ENCODE measurements around the gene TOE1.
"Not testable (repeated sequence)": the region's sequence is repeated elsewhere in the genome, so short reads cannot be mapped to it uniquely, and the experiment has no call there.

The TOE1 gene

DNA sequence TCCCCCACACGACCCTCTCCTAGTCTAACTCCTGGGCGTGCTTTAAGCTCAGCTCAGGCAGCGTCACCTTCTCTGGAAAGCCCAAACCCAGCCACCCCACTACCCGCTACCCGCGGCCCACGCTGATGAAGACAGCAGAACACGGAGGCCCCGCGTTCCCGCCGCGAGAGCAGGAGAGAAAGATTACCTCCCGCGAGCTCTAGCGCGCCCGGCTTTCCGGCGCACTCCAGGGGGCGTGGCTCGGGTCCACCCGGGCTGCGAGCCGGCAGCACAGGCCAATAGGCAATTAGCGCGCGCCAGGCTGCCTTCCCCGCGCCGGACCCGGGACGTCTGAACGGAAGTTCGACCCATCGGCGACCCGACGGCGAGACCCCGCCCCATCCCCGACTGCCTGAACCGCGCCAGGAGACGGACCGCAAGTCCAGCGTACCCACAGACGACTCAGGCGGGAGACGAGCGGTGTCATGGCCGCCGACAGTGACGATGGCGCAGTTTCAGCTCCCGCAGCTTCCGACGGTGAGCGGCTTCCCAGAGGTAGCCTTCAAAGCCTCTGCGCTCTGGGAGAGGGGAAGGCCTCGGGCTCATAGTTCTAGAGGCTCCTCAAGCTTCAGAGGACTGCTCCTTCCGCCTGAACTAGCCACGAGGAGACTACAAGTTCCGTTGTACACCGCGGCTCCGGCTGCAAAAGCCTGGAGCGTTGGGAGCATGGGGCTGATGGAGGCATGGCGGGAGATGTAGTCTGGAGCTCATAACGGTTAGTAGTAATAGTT lies at the start of gene TOE1, which contains the start of gene MUTYH:
Gene TOE1 (plus strand): TSS at position 382 of the 770 bp plus-strand sequence. CDS start 83 bp downstream, at position 465.
Gene MUTYH (minus strand): TSS at position 652 of the 770 bp plus-strand sequence. CDS start 5,935 bp downstream, outside the sequence.
- DNase-seq (ENCODE audit: low read depth in 2 of 2), result peak; percentile 74 to 77

DNA sequence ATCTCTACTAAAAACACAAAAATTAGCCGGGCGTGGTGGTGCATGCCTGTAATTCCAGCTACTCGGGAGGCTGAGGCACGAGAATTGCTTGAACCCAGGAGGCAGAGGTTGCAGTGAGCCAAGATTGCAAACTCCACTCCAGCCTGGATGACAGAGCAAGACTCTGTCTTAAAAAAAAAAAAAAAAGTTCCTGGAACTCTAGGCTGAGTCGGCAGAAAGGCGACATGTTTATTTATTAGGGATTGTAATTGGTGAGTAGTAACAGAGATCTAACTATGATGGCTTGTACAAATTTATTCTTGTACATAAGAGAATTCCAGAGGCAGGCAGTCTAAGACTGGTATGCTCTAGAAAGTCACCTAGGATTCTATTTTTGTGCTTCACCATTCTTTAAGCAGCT lies 49.0 kb upstream of the TOE1 start:
- not testable (repeated sequence) for DNase-seq (ENCODE audit: low read depth in 2 of 2)

DNA sequence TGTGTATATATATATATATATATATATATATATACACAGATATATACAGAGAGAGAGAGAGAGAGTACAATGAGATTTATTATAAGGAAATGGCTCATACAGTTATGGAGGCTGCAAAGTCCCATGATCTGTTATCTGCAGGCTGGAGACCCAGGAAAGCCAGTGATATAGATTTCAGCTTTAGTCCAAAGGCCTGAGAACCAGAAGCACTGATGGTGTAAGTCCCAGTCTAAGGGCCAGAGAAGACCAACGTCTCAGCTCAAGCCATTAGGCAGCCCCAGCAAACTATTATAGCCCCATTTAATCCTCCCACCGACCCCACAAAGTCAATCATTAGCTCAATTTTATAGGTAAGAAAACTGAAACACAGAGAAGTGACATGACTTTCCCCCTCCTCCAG lies 48.3 kb upstream of the TOE1 start:
- no peak for DNase-seq (ENCODE audit: low read depth in 2 of 2)

DNA sequence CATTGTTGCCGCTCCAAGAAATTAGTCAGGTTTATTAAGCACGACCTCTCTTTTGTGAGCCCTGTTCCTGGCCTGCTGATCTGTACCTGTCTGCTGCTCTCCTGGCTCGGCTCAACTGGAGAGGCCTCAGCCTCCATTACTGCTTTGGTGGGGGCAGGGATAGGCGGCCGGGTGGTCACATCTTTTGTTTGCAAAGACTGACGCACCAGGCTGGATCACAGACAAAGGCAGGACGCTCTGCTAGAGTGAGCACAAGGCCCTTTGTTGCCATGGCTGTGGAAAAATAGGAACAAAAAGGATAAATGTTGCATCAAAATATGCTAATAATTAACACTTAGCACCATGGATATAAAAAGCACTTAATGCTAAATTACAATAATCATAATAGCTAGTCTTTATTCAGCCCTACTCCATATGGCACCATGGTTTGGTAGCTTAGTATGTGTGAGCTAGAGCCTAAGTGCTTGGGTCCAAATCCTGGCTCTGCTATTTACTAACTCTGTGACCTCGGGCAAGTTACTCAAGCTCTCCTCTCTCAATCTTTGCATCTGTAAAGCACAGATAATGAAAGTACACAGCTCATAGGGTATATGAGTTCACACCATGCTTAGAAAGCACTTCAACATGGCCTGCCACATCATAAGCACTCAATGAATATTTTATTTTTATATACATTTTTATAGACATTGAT lies 42.2 kb upstream of the TOE1 start:
- no peak for DNase-seq (ENCODE audit: low read depth in 2 of 2)

DNA sequence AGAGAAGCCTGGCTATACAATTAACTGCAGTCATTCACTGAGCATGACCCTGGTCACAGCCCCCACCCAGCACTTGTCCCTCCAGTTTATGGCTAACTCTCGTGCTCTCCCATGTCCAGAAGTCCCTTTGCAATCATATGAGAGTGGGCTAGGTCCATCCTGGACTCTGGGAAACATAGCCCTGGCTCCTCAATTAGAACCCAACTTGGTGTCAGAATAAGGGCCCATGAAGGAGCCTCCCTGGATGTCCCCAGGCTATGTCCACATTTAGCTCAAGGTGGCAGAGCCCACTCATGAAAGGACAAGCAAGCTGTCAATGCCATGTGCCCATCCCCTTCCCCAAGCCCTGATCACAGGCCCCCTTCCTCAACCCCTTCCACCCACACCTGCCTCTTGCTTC lies 40.7 kb upstream of the TOE1 start:
- no peak for DNase-seq (ENCODE audit: low read depth in 2 of 2)

DNA sequence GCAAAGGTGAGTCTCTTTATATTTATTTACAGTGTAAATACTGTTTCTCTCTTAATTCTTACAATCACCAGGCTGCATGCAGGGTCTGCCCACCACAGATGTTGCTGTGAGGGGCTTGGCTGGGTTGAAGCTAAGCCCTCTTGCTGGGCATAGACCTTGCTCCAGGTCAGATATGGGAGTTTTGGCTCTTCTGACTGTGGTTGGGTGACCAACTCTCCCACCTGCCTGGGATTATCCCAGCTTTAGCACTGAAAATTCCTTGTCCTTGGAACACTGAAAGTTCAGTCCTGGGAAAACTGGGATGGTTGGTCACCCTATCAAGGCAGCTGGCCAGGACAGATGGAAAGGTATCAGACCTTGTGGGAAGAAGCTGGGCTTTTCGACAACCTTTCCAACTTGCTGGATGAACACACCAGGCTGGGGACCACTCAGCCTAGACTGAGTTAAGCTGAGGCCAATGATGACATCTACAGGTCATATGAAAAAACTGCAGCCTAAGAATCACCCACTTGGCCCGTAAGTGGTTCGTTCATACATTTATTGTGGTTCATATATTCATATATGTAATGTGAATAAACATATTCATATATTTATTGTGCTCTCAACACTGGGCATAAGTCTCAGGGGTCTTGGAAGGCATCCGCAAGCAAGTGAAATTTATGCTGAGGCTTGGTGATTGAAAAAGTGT lies 39.8 kb upstream of the TOE1 start:
- peak; percentile 44 to 47 for DNase-seq (ENCODE audit: low read depth in 2 of 2)

DNA sequence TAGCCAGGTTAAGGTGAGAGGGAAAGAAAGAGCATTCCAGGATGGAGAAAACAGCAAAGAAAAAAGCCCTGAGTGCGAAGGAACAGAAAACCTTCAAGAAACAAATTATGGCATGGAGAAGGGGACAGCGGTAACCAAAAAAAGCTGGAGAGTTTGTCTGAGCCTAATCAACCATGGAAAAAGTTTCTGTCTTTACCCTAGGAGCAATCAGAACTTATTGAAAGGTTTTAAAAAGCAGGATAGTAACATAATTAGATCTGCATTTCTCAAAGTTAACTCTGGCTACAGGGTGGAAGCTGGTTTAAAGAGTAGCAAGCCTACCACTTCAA lies 39.3 kb upstream of the TOE1 start:
- DNase-seq (ENCODE audit: low read depth in 2 of 2), result no peak

DNA sequence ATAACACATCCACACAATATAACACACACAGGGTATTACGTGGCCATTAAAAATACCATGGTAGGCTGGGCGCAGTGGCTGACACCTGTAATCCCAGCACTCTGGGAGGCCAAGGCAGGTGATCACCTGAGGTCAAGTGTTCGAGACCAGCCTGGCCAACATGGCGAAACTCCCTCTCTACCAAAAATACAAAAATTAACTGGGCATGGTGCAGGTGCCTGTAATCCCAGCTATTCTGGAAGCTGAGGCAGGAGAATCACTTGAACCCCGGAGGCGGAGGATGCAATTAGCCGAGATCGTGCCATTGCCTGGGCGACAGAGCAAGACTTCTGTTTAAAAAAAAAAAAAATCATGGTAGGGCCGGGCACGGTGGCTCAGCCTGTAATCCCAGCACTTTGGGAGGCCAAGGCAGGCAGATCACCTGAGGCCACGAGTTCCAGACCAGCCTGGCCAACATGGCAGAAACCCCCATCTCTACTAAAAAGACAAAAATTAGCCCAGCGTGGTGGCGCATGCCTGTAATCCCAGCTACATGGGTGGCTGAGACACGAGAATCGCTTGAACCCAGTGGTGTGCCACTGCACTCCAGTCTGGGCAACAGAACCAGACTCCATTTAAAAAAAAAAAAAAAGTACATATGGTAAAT lies 37.3 kb upstream of the TOE1 start:
- no peak for DNase-seq (ENCODE audit: low read depth in 2 of 2)

DNA sequence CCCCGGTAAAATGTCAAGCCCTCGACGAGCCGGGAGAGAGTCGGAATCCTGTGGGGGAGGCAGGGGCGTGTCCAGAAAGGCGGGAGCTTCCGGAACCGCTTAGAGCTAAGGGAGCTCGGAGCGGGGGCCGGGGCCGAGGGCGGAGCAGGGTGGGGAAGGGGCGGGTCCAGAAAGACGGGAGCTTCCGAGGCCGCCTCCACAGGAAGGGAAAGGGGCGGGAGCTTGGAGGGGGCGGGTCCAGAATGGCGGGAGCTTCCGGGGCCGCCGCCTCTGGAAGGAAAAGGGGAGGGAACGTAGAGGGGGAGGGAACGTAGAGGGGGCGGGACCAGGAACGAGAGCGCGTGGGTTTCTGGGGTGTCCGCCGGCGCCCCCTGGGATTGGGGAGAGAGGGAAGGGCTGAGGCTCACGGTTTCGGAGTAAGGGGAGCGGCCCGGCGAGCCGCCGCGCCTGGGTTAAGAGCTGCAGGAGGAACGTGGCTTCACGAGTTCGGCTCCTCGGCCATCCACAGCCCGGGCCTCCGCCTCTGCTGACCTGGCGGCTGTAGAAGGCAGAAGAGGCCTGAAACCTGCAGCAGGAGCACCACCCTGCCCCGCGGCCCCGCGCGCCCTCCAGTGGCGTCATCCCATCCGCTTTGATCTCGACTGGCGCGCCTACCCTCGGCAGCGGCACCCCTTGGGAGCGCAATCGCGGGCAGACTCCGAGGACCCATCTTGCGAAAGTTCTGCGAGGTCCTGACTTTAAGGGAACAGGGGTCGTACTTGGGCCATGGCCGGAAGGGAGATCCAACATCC lies 36.3 kb upstream of the TOE1 start:
- DNase-seq (ENCODE audit: low read depth in 2 of 2), result peak; percentile 95

DNA sequence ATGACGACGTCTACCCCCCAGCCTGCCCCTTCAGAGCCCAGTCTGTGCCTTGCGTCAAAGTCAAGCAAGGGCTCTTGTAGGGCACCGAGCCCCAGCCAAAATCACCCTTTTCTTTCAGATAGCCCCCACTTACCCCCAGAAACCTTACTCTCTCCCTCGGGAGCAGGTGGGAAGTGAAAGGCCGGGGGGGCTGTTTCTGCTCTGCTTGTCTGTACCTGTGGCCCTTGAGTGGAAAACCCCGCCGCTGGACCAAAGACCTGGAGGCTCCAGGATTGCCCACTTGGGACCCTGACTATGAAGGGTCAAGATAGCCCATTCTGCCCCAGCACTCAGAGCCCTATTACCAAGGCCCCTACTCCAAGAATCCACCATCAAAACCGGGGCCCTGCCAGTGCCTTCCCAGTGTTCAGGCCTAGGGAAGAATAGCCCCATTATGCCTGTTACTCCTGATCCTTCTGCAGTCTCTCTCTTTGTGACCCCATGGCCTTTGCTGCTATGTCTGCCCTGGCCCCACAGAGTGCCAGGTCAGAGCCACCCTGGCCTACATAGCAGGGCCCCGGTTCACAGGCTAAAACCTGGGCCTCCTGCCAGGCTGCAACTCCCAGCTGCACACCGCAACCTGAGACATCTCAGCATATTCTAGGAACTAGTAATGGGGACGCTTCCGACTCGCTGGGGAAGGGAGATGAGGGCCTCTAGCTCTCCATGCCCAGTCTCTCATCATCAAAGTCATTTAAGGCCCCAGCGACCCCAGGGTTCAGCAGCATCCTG lies 35.5 kb upstream of the TOE1 start:
- DNase-seq (ENCODE audit: low read depth in 2 of 2), result no peak

DNA sequence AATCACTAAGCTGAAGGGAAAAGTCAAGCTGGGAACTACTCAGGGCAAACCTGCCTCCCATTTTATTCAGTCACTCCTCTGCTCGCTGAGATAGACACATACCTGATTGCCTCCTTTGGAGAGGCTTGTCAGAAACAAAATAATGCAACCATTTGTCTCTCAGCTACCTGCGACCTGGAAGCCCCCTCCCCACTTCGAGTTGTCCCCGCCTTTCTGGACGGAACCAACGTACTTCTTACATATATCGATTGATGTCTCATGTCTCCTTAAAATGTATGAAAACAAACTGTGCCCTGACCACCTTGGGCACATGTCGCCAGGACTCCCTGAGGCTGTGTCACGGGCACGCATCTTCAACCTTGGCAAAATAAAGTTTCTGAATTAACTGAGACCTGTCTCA lies 34.7 kb upstream of the TOE1 start:
- no peak for DNase-seq (ENCODE audit: low read depth in 2 of 2)

DNA sequence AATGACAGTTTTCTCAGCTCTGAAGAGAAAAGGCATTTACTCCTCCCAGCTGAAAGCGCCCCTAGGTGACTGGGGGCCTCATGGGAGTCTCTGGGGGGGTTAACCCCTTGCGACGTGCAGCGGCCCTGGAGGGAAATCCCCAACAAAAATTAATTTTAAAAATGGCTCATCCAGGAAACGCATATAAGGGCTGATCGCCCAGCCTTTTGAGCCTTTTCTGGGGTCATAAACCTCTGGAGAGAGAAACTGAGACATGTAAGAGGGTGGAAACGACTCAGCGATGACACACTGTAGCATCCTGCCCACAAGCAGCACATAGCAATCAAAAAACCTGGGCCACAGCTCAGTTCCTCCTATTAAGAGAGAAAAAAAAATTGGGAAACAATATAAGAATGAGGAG lies 33.7 kb upstream of the TOE1 start:
- DNase-seq (ENCODE audit: low read depth in 2 of 2), result no peak

DNA sequence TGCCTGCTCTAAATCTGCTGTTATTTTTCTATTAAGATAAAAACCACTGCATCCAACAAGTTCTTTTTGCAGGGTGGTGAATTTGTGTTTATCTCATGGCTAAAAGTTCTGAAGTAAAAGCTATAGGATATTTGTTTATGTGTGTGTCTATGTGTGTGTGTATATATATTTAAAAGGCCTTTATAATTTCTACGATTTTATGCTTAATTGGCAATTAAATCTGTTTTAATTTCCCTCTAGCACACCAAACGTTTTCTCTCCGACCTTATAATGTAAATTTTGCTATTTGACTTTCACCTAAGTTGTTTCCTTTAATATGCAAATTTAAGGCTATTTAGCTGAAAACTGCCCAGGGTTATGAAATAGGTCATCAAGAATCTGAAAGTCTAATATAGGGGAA lies 33.1 kb upstream of the TOE1 start:
- no peak for DNase-seq (ENCODE audit: low read depth in 2 of 2)

DNA sequence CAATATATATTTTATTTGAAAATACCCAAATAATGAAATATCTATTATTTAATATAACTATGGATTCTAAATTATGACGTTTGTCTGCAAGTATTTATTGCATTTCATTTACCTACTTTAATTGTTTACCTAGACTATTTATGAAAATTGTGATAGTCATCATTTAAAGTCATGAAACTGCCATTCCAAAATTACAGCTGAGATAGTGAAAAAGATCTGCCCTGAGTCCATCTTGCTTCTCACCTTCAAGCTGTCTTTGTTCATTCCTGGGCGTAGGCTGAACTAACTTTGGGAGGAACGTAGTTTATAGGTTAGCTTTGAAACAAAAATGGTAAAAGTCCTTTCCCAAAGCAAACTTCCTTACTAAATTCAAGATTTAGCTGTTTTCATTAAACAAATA lies 25.7 kb upstream of the TOE1 start:
- no peak for DNase-seq (ENCODE audit: low read depth in 2 of 2)

DNA sequence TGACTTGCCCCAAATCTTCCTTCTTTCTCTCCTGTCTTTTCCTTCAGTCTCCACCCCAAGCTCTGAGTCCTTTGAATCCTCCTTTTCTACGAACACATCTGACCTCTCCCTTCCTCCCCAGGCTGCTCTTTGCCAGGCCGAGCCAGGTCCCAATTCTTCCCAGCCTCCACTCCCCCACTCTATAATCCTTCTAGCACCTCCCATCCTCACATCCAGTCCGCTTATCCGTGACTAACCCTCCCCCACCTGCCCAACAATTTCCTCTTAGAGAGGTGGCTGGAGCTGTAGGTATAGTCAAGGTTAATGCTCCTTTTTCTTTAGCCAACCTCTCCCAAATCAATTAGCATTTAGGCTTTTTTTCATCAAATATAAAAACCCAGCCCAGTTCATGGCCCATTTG lies 22.8 kb upstream of the TOE1 start:
- no peak for DNase-seq (ENCODE audit: low read depth in 2 of 2)

DNA sequence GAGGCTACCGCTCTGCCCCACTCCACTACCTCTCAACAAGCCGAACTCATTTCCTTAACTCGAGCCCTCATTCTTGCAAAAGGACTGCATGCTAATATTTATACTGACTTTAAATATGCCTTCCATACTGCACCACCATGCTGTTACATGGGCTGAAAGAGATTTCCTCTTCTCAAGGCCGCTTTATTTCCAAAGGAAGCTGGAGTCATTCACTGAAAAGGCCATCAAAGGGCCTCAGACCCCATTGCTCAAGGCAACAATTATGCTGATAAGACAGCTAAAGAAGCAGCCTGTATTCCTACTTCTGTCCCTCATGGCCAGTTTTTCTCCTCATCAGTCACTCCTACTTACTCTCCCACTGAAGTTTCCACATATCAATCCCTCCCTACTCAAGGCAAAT lies 20.2 kb upstream of the TOE1 start:
- no peak for DNase-seq (ENCODE audit: low read depth in 2 of 2)

DNA sequence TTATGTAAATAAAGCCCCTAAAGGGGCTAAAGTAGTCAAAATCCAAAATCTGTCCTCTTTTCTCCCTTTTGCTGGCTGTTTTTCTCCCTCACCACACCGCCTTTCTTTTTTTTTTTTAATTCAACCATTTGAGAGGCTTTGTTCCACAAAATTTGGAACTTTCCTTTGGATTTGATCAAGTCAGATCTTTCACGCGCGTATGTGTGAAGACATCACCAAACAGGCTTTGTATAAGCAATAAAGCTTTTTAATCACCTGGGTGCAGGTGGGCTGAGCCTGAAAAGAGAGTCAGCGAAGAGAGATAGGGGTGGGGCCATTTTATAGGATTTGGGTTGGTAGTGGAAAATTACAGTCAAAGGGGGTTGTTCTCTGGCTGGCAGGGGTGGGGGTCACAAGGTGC lies 18.5 kb upstream of the TOE1 start:
- no peak for DNase-seq (ENCODE audit: low read depth in 2 of 2)

DNA sequence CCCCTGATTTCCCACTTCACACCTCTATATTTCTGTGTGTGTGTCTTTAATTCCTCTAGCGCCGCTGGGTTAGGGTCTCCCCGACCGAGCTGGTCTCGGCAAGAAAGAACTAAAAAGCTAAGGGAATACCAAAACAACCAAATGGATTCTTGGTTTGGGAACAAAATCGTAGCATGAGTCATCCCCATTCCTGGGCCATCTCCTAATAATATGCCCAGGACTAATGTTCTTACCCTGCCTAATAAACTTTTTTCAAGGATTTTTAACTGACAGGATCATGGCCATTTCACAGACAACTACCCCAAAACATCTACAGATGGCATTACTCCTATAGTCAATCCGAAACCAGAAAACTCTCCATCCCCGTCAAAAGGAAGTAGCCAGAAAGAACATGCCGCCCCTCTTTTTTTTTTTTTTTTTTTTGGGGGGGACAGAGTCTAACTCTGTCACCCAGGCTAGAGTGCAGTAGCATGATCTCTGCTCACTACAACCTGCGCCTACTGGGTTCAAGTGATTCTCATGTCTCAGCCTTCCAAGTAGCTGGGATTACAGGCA lies 17.4 kb upstream of the TOE1 start:
- DNase-seq (ENCODE audit: low read depth in 2 of 2), result no peak

DNA sequence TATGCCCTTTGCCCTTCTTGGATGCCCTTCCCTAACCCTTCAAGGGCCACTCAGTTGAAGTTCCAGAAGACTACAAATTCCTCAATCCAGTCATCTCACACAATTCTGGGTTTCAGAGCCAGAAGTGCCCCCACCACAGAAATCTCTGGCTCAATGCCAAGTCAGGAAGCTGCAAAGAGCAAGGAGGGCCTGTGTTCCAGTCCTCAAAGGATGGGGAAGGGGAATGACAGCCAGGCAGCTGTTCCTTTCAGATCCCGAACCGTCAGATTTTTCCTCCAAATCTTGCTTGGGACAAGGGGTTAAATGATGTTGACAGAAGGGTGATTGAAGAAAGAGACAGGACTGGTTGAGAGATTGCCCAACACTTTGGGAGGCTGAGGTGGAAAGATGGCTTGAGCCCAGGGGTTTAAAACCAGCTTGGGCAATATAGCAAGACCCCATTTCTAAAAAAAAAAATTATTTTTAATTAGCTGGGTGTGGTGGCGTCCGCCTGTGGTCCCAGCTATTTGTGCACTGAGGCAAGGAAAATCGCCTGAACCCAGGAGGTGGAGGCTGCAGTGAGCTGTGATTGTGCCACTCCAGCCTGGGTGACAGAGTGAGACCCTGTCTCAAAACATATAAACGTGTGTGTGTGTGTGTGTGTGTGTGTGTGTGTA lies 14.0 kb upstream of the TOE1 start:
- DNase-seq (ENCODE audit: low read depth in 2 of 2), result no peak
